ENCODE results near the gene WNT4.

WNT4 gene

GRCh38 chr1:22123901-22124404 lies 18.9 kb downstream of the WNT4 start:
- Histone ChIP-seq H3K4me3 (ENCODE audit: control insufficient read depth in 1 of 7, extremely low read depth in 1 of 7, insufficient read depth in 4 of 7, low read depth in 2 of 7, low read length in 6 of 7) (no peak overlapping the region), H3K9me3 (ENCODE audit: control extremely low read depth in 1 of 5, control insufficient read depth in 4 of 5, insufficient read depth in 2 of 5, low read depth in 1 of 5, low read length in 4 of 5) (no peaks in the 10 kb centered on the region), H3K27me3 (replicated peaks in 2 of 5; ENCODE audit: control insufficient read depth in 4 of 5, insufficient read depth in 5 of 5, low read length in 4 of 5) (no peaks in the 10 kb centered on the region), H3K36me3 (ENCODE audit: control insufficient read depth in 4 of 4, insufficient read depth in 4 of 4, low read length in 3 of 4) (peaks cover 0 to 19% (median 3%) of the 10 kb centered on the region in 4 experiments), H3K4me1 (ENCODE audit: control extremely low read depth in 1 of 4, control insufficient read depth in 4 of 4, insufficient read depth in 4 of 4, low read length in 3 of 4) (peaks cover 0 to 10% (median 8%) of the 10 kb centered on the region in 4 experiments), H3K27ac (ENCODE audit: insufficient read depth in 1 of 2, low read depth in 1 of 2, low read length in 2 of 2, poor library complexity in 1 of 2, severe bottlenecking in 2 of 2) (no peak overlapping the region)
- CTCF ChIA-PET: interaction anchor here (1.6 kb wide), 2 partner anchors 8 to 292 kb away, joined by 4 to 7 read pairs; no protein-coding TSS in a partner anchor
- DNase-seq: no peak
- POLR2A ChIA-PET: no interaction called here
- 100% methylated on average over 7 of the region's 9 CpGs for WGBS (ENCODE audit: insufficient coverage)

- 100% methylated on average over 2 of the region's 8 CpGs for WGBS (ENCODE audit: insufficient coverage)
- no peak overlapping the region for H3K27ac ChIP-seq (ENCODE audit: insufficient read depth in 1 of 2, low read depth in 1 of 2, low read length in 2 of 2, poor library complexity in 1 of 2, severe bottlenecking in 2 of 2)
- peaks cover 0 to 5% (median 4%) of the 10 kb centered on the region in 4 experiments for H3K4me1 ChIP-seq (ENCODE audit: control extremely low read depth in 1 of 4, control insufficient read depth in 4 of 4, insufficient read depth in 4 of 4, low read length in 3 of 4)
- no peak overlapping the region for H3K4me3 ChIP-seq (ENCODE audit: control insufficient read depth in 1 of 7, extremely low read depth in 1 of 7, insufficient read depth in 4 of 7, low read depth in 2 of 7, low read length in 6 of 7)
- CTCF ChIA-PET: interaction anchor here (1.6 kb wide), 2 partner anchors 9 to 293 kb away, joined by 4 to 7 read pairs; no protein-coding TSS in a partner anchor
- no peak for DNase-seq
- POLR2A ChIA-PET: no interaction called here
- no peaks in the 10 kb centered on the region for H3K9me3 ChIP-seq (ENCODE audit: control extremely low read depth in 1 of 5, control insufficient read depth in 4 of 5, insufficient read depth in 2 of 5, low read depth in 1 of 5, low read length in 4 of 5)
- peaks cover 0 to 20% (median 7%) of the 10 kb centered on the region in 4 experiments for H3K36me3 ChIP-seq (ENCODE audit: control insufficient read depth in 4 of 4, insufficient read depth in 4 of 4, low read length in 3 of 4)
- H3K27me3 ChIP-seq (replicated peaks in 2 of 5; ENCODE audit: control insufficient read depth in 4 of 5, insufficient read depth in 5 of 5, low read length in 4 of 5): no peaks in the 10 kb centered on the region
These were observed 19.9 kb downstream of the WNT4 start for GRCh38 chr1:22123071-22123390.

GRCh38 chr1:22122273-22123070 lies 20.4 kb downstream of the WNT4 start:
- Histone ChIP-seq H3K27ac (ENCODE audit: insufficient read depth in 1 of 2, low read depth in 1 of 2, low read length in 2 of 2, poor library complexity in 1 of 2, severe bottlenecking in 2 of 2) (no peak overlapping the region), H3K9me3 (ENCODE audit: control extremely low read depth in 1 of 5, control insufficient read depth in 4 of 5, insufficient read depth in 2 of 5, low read depth in 1 of 5, low read length in 4 of 5) (no peaks in the 10 kb centered on the region), H3K4me1 (ENCODE audit: control extremely low read depth in 1 of 4, control insufficient read depth in 4 of 4, insufficient read depth in 4 of 4, low read length in 3 of 4) (no peaks in the 10 kb centered on the region), H3K27me3 (replicated peaks in 2 of 5; ENCODE audit: control insufficient read depth in 4 of 5, insufficient read depth in 5 of 5, low read length in 4 of 5) (no peaks in the 10 kb centered on the region), H3K4me3 (ENCODE audit: control insufficient read depth in 1 of 7, extremely low read depth in 1 of 7, insufficient read depth in 4 of 7, low read depth in 2 of 7, low read length in 6 of 7) (no peak overlapping the region), H3K36me3 (ENCODE audit: control insufficient read depth in 4 of 4, insufficient read depth in 4 of 4, low read length in 3 of 4) (peaks cover 0 to 24% (median 9%) of the 10 kb centered on the region in 4 experiments)
- WGBS (ENCODE audit: insufficient coverage): 98% methylated on average over 18 of the region's 21 CpGs
- DNase-seq: no peak
- POLR2A ChIA-PET: no interaction called here
- CTCF ChIA-PET: interaction anchor here (1.6 kb wide), 2 partner anchors 9 to 294 kb away, joined by 4 to 7 read pairs; no protein-coding TSS in a partner anchor

- Histone ChIP-seq H3K27me3 (replicated peaks in 2 of 5; ENCODE audit: control insufficient read depth in 4 of 5, insufficient read depth in 5 of 5, low read length in 4 of 5) (no peaks in the 10 kb centered on the region), H3K4me1 (ENCODE audit: control extremely low read depth in 1 of 4, control insufficient read depth in 4 of 4, insufficient read depth in 4 of 4, low read length in 3 of 4) (no peaks in the 10 kb centered on the region), H3K36me3 (ENCODE audit: control insufficient read depth in 4 of 4, insufficient read depth in 4 of 4, low read length in 3 of 4) (peaks cover 0 to 27% (median 9%) of the 10 kb centered on the region in 4 experiments), H3K9me3 (ENCODE audit: control extremely low read depth in 1 of 5, control insufficient read depth in 4 of 5, insufficient read depth in 2 of 5, low read depth in 1 of 5, low read length in 4 of 5) (no peaks in the 10 kb centered on the region), H3K27ac (ENCODE audit: insufficient read depth in 1 of 2, low read depth in 1 of 2, low read length in 2 of 2, poor library complexity in 1 of 2, severe bottlenecking in 2 of 2) (no peak overlapping the region), H3K4me3 (ENCODE audit: control insufficient read depth in 1 of 7, extremely low read depth in 1 of 7, insufficient read depth in 4 of 7, low read depth in 2 of 7, low read length in 6 of 7) (no peak overlapping the region)
- 88% methylated on average over 15 of the region's 15 CpGs for WGBS (ENCODE audit: insufficient coverage)
- ChIA-PET POLR2A (no interaction called here), CTCF (no interaction called here)
- no peak for DNase-seq
These were observed 21.4 kb downstream of the WNT4 start for GRCh38 chr1:22121421-22121911.

GRCh38 chr1:22120469-22120790 lies 22.5 kb downstream of the WNT4 start:
- peaks cover 0 to 30% (median 12%) of the 10 kb centered on the region in 4 experiments for H3K36me3 ChIP-seq (ENCODE audit: control insufficient read depth in 4 of 4, insufficient read depth in 4 of 4, low read length in 3 of 4)
- no peaks in the 10 kb centered on the region for H3K27me3 ChIP-seq (replicated peaks in 2 of 5; ENCODE audit: control insufficient read depth in 4 of 5, insufficient read depth in 5 of 5, low read length in 4 of 5)
- H3K9me3 ChIP-seq (ENCODE audit: control extremely low read depth in 1 of 5, control insufficient read depth in 4 of 5, insufficient read depth in 2 of 5, low read depth in 1 of 5, low read length in 4 of 5): no peaks in the 10 kb centered on the region
- 98% methylated on average over 4 of the region's 11 CpGs for WGBS (ENCODE audit: insufficient coverage)
- no peak overlapping the region for H3K4me3 ChIP-seq (ENCODE audit: control insufficient read depth in 1 of 7, extremely low read depth in 1 of 7, insufficient read depth in 4 of 7, low read depth in 2 of 7, low read length in 6 of 7)
- POLR2A ChIA-PET: no interaction called here
- DNase-seq: no peak
- CTCF ChIA-PET: no interaction called here
- H3K4me1 ChIP-seq (ENCODE audit: control extremely low read depth in 1 of 4, control insufficient read depth in 4 of 4, insufficient read depth in 4 of 4, low read length in 3 of 4): no peaks in the 10 kb centered on the region
- no peak overlapping the region for H3K27ac ChIP-seq (ENCODE audit: insufficient read depth in 1 of 2, low read depth in 1 of 2, low read length in 2 of 2, poor library complexity in 1 of 2, severe bottlenecking in 2 of 2)

- CTCF ChIA-PET: no interaction called here
- no peaks in the 10 kb centered on the region for H3K27me3 ChIP-seq (replicated peaks in 2 of 5; ENCODE audit: control insufficient read depth in 4 of 5, insufficient read depth in 5 of 5, low read length in 4 of 5)
- no peaks in the 10 kb centered on the region for H3K9me3 ChIP-seq (ENCODE audit: control extremely low read depth in 1 of 5, control insufficient read depth in 4 of 5, insufficient read depth in 2 of 5, low read depth in 1 of 5, low read length in 4 of 5)
- no peaks in the 10 kb centered on the region for H3K4me1 ChIP-seq (ENCODE audit: control extremely low read depth in 1 of 4, control insufficient read depth in 4 of 4, insufficient read depth in 4 of 4, low read length in 3 of 4)
- WGBS (ENCODE audit: insufficient coverage): 97% methylated on average over 37 of the region's 44 CpGs
- DNase-seq: no peak
- H3K27ac ChIP-seq (ENCODE audit: insufficient read depth in 1 of 2, low read depth in 1 of 2, low read length in 2 of 2, poor library complexity in 1 of 2, severe bottlenecking in 2 of 2): no peak overlapping the region
- H3K4me3 ChIP-seq (ENCODE audit: control insufficient read depth in 1 of 7, extremely low read depth in 1 of 7, insufficient read depth in 4 of 7, low read depth in 2 of 7, low read length in 6 of 7): no peak overlapping the region
- H3K36me3 ChIP-seq (ENCODE audit: control insufficient read depth in 4 of 4, insufficient read depth in 4 of 4, low read length in 3 of 4): peaks cover 0 to 36% (median 14%) of the 10 kb centered on the region in 4 experiments
- POLR2A ChIA-PET: no interaction called here
These were observed 23.1 kb downstream of the WNT4 start for GRCh38 chr1:22119626-22120468.

All from common myeloid progenitor, CD34-positive (primary cell).